ENCODE data around the gene PIK3AP1.

DNA sequence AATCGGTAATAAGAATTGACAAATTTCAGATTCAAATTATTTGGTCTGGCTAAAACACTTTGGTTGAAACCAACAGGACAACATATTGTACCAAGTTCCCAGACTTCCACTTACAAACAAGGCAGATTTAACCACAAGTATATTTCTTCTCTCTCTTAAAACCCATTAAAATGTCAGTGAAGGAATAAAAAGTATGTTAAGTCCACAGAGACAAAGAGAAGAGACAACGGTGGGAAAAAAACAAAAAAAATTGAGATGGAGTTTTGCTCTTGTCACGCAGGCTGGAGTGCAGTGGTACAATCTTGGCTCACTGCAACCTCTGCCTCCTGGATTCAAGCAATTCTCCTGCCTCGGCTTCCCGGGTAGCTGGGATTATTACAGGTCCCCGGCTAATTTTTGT, 149.8 kb downstream of the PIK3AP1 start:
- TF ChIP-seq, protein P1, sequence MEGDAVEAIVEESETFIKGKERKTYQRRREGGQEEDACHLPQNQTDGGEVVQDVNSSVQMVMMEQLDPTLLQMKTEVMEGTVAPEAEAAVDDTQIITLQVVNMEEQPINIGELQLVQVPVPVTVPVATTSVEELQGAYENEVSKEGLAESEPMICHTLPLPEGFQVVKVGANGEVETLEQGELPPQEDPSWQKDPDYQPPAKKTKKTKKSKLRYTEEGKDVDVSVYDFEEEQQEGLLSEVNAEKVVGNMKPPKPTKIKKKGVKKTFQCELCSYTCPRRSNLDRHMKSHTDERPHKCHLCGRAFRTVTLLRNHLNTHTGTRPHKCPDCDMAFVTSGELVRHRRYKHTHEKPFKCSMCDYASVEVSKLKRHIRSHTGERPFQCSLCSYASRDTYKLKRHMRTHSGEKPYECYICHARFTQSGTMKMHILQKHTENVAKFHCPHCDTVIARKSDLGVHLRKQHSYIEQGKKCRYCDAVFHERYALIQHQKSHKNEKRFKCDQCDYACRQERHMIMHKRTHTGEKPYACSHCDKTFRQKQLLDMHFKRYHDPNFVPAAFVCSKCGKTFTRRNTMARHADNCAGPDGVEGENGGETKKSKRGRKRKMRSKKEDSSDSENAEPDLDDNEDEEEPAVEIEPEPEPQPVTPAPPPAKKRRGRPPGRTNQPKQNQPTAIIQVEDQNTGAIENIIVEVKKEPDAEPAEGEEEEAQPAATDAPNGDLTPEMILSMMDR (IDR thresholded peaks at IDR 0.05; ENCODE audit: insufficient read depth, low read depth, low read length) = no peak
- no peak for TF ChIP-seq EZH2 (IDR thresholded peaks at IDR 0.05; ENCODE audit: insufficient read depth, low read length)

Data from astrocyte (in vitro differentiated cells and primary cell).